Fibroblast of skin of back (primary cell): ENCODE results near the gene CCR6.

Experiments
- DNase-seq: peaks from one replicate; pipeline ENCODE4 v3.0.0-alpha.2; 2013

Gene CCR6

GRCh38 chr6:167121335-167121841 lies 1.5 kb upstream of the CCR6 start:
- no peak for DNase-seq

- no peak for DNase-seq
These were observed 662 bp upstream of the CCR6 start for GRCh38 chr6:167122041-167122826.

- DNase-seq, result no peak
These were observed 1.9 kb downstream of the CCR6 start for GRCh38 chr6:167124753-167125152.

- no peak for DNase-seq
These were observed 2.5 kb downstream of the CCR6 start for GRCh38 chr6:167125410-167125809.

- DNase-seq, result no peak
These were observed 3.0 kb downstream of the CCR6 start for GRCh38 chr6:167125855-167126349.

GRCh38 chr6:167127785-167128531 lies 5.1 kb downstream of the CCR6 start:
- DNase-seq, result no peak

GRCh38 chr6:167129159-167129558 lies 6.3 kb downstream of the CCR6 start:
- no peak for DNase-seq

- no peak for DNase-seq
These were observed 6.7 kb downstream of the CCR6 start for GRCh38 chr6:167129562-167129961.

GRCh38 chr6:167130008-167130677 lies 7.2 kb downstream of the CCR6 start:
- DNase-seq, result no peak

GRCh38 chr6:167130712-167131684 lies 8.1 kb downstream of the CCR6 start:
- DNase-seq, result no peak

GRCh38 chr6:167134448-167135328 lies 11.8 kb downstream of the CCR6 start:
- no peak for DNase-seq

- DNase-seq, result no peak
These were observed 13.5 kb downstream of the CCR6 start for GRCh38 chr6:167136376-167136775.

GRCh38 chr6:167137081-167137480 lies 14.2 kb downstream of the CCR6 start:
- no peak for DNase-seq

- DNase-seq, result no peak
These were observed 15.0 kb downstream of the CCR6 start for GRCh38 chr6:167137881-167138280.

- no peak for DNase-seq
These were observed 16.9 kb downstream of the CCR6 start for GRCh38 chr6:167139761-167140160.

GRCh38 chr6:167140589-167141474 lies 17.9 kb downstream of the CCR6 start:
- DNase-seq, result no peak

- no peak for DNase-seq
These were observed 19.0 kb downstream of the CCR6 start for GRCh38 chr6:167141667-167142432.

GRCh38 chr6:167142433-167142761 lies 19.5 kb downstream of the CCR6 start:
- DNase-seq, result no peak

- no peak for DNase-seq
These were observed 20.1 kb downstream of the CCR6 start for GRCh38 chr6:167143041-167143440.
